ENCODE data around the gene CEP192.

DNA sequence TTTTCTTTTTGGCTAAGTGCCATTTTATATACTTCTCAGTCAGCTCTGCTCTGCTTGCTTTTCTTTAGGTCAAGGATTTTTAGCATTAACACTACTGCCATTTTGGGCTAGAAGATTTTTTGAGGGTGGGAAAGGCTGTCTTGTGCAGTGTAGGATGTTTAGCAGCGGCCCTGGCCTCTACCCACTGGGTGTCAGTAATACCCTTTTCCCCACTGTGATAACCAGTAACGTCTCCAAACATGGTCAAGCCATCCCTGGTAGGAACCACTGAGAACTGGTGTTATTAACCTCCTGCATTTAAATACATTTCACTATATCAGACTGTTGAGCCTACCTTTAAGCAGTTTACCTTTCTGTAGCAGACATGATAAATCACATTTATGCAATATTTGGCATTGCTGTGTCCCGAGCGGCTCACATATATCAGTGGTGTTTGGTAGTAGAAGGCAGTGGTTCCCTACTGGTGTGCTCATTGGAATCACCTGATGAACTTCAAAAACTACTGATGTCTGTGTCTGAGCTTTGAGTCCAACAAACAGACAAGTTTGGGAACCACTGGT is 70.5 kb downstream of the CEP192 start:
- no peak for TF ChIP-seq POLR2A (IDR thresholded peaks at IDR 0.05)
- TF ChIP-seq, protein P1, sequence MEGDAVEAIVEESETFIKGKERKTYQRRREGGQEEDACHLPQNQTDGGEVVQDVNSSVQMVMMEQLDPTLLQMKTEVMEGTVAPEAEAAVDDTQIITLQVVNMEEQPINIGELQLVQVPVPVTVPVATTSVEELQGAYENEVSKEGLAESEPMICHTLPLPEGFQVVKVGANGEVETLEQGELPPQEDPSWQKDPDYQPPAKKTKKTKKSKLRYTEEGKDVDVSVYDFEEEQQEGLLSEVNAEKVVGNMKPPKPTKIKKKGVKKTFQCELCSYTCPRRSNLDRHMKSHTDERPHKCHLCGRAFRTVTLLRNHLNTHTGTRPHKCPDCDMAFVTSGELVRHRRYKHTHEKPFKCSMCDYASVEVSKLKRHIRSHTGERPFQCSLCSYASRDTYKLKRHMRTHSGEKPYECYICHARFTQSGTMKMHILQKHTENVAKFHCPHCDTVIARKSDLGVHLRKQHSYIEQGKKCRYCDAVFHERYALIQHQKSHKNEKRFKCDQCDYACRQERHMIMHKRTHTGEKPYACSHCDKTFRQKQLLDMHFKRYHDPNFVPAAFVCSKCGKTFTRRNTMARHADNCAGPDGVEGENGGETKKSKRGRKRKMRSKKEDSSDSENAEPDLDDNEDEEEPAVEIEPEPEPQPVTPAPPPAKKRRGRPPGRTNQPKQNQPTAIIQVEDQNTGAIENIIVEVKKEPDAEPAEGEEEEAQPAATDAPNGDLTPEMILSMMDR (IDR thresholded peaks at IDR 0.05) = no peak
- TF ChIP-seq EP300 (IDR thresholded peaks at IDR 0.05) = no peak

Data from tibial nerve (tissue), 4 donors.